Upper lobe of right lung (tissue), 1 donor: Measurements from ENCODE around the gene UCK1. TPM values are rescaled to one million over a fixed set of nuclear protein-coding genes. Genes with fewer than 3 reads are reported as not detected.

Experiments
- ATAC-seq: fragments of 200-7000 bp; cut with Tn5 transposase; one replicate; pipeline ENCODE4 v1.9.1; 2020; ENCODE audit warnings: mild to moderate bottlenecking, moderate library complexity
- DNase-seq: peaks from one replicate; pipeline ENCODE4 v3.0.0-alpha.2; 2020
- H3K27ac ChIP-seq: fragments of 200-600 bp; one replicate; pipeline ENCODE4 v1.8.0; 2022
- H3K27me3 ChIP-seq: fragments of 200-600 bp; one replicate; pipeline ENCODE4 v1.8.0; 2022; ENCODE audit warnings: mild to moderate bottlenecking
- H3K36me3 ChIP-seq: fragments of 200-600 bp; one replicate; pipeline ENCODE4 v1.8.0; 2022
- H3K4me1 ChIP-seq: fragments of 200-600 bp; one replicate; pipeline ENCODE4 v1.8.0; 2022
- H3K4me3 ChIP-seq: fragments of 200-600 bp; one replicate; pipeline ENCODE4 v1.8.0; 2022; ENCODE audit warnings: mild to moderate bottlenecking
- H3K9me3 ChIP-seq: fragments of 200-600 bp; one replicate; pipeline ENCODE4 v1.8.0; 2022
- CTCF ChIP-seq: fragments of 200-600 bp; IDR thresholded peaks from one replicate; pipeline ENCODE4 v1.8.0; 2022; ENCODE audit warnings: antibody characterized with exemption
- intact Hi-C: fragments of 100-400 bp; cut with DNase I; formaldehyde crosslinking; loops from one replicate; pipeline ENCODE4 v1.11.0; 2022
- total RNA-seq: library from RNA; stranded (reverse); fragmentation: NEBNext Ultra II Directional; extraction: Animal tissue kit (Norgen Biotek cat#: 25700); gene quantifications from one replicate; pipeline ENCODE4 v1.2.1, GENCODE V29; 2021
- donor health status: DM: no; HTN: yes; CAD: no; lungs with severe emphysema.

The UCK1 gene
- total RNA-seq, 1 donor from 2014 or later: 27.9 TPM

GRCh38 chr9:131505012-131505411 lies 26.1 kb downstream of the UCK1 start:
- no peaks in the 10 kb centered on the region for H3K9me3 ChIP-seq
- intact Hi-C loops: no loop called here
- ATAC-seq (no peak), DNase-seq (no peak)
- H3K36me3 ChIP-seq: peaks cover 8% of the 10 kb centered on the region
- H3K27ac ChIP-seq: no peak overlapping the region
- no peak for TF ChIP-seq CTCF
- no peak overlapping the region for H3K4me3 ChIP-seq
- H3K4me1 ChIP-seq: peaks cover 16% of the 10 kb centered on the region
- H3K27me3 ChIP-seq: no peaks in the 10 kb centered on the region

- no peaks in the 10 kb centered on the region for H3K9me3 ChIP-seq
- intact Hi-C loops: no loop called here
- H3K4me1 ChIP-seq: peaks cover 16% of the 10 kb centered on the region
- peak overlapping the region; percentile 67 for H3K27ac ChIP-seq
- no peak for DNase-seq
- TF ChIP-seq CTCF: no peak
- no peaks in the 10 kb centered on the region for H3K27me3 ChIP-seq
- no peak for ATAC-seq
- peak overlapping the region; percentile 87 for H3K4me3 ChIP-seq
- peaks cover 9% of the 10 kb centered on the region for H3K36me3 ChIP-seq
These were observed 27.2 kb downstream of the UCK1 start for GRCh38 chr9:131503626-131504465.

- H3K27me3 ChIP-seq: no peaks in the 10 kb centered on the region
- DNase-seq (peak; percentile 95), ATAC-seq (peak; percentile 97)
- H3K27ac ChIP-seq: peak within 1 kb of the TSS; percentile 67
- H3K4me1 ChIP-seq: peaks cover 16% of the 10 kb centered on the region
- TF ChIP-seq CTCF: no peak
- peaks cover 16% of the 10 kb centered on the region for H3K36me3 ChIP-seq
- H3K4me3 ChIP-seq: peak within 1 kb of the TSS; percentile 87
- H3K9me3 ChIP-seq: no peaks in the 10 kb centered on the region
- intact Hi-C loops: no loop called here
These were observed 28.1 kb downstream of the UCK1 start, which contains the start of gene POMT1 for GRCh38 chr9:131502781-131503625. TSS of gene POMT1 (plus strand) at chr9:131502918. CDS start at chr9:131504219, 1,301 bp downstream.

GRCh38 chr9:131500939-131501541 lies 30.0 kb downstream of the UCK1 start:
- intact Hi-C loops: no loop called here
- peaks cover 36% of the 10 kb centered on the region for H3K36me3 ChIP-seq
- H3K4me3 ChIP-seq: no peak overlapping the region
- H3K4me1 ChIP-seq: peaks cover 16% of the 10 kb centered on the region
- H3K9me3 ChIP-seq: no peaks in the 10 kb centered on the region
- no peak overlapping the region for H3K27ac ChIP-seq
- TF ChIP-seq CTCF: no peak
- no peak for DNase-seq
- no peak for ATAC-seq
- H3K27me3 ChIP-seq: no peaks in the 10 kb centered on the region

- DNase-seq (no peak), ATAC-seq (no peak)
- Histone ChIP-seq H3K4me3 (no peak overlapping the region), H3K4me1 (peaks cover 16% of the 10 kb centered on the region), H3K27ac (no peak overlapping the region), H3K27me3 (no peaks in the 10 kb centered on the region), H3K36me3 (peaks cover 42% of the 10 kb centered on the region), H3K9me3 (no peaks in the 10 kb centered on the region)
- TF ChIP-seq CTCF: no peak
- intact Hi-C loops: no loop called here
These were observed 30.7 kb downstream of the UCK1 start for GRCh38 chr9:131500377-131500776.
